K562 (cell line): ENCODE measurements around the gene DPP10. TPM values are rescaled to one million over a fixed set of nuclear protein-coding genes. Genes with fewer than 3 reads are reported as not detected.

Source experiments
- ATAC-seq: fragments of 200-7000 bp; cut with Tn5 transposase; 3 replicates; pipeline ENCODE4 v1.9.1; 2020; ENCODE audit warnings: moderate library complexity
- BruUV-seq: library from RNA; stranded (reverse); fragments of 400-500 nt; replicated peaks from 2 replicates; lab custom pipeline; 2021; lab: Mats Ljungman, UMichigan
- CTCF ChIA-PET: fragments of 300-600 bp; formaldehyde crosslinking; extraction: SDS; loops from one replicate; lab custom pipeline; 2021; ENCODE audit warnings: low intra/inter-chr PET ratio; lab: Yijun Ruan, JAX
- POLR2A ChIA-PET: fragments of 300-600, 350-650 bp; sonication (Branson Sonifier 250); formaldehyde crosslinking; extraction: SDS; loops from one replicate; lab custom pipeline; 2021; ENCODE audit warnings: antibody characterized with exemption, inconsistent platforms; lab: Yijun Ruan, JAX
- DNase-seq, 4 experiments: peaks; one replicate each; pipeline versions ENCODE4 v3.0.0 to v3.0.0-alpha.2; 2011 to 2018; ENCODE audit warnings: low spot score in 3 of 4, mixed read lengths in 3 of 4; ENCODE audit errors: extremely low read depth in 1 of 4
- FAIRE-seq: peaks from 2 replicates; lab custom pipeline; 2011; peaks lifted over from hg19 to GRCh38; lab: Jason Lieb, UNC
- H2AFZ ChIP-seq: 2 replicates; pipeline ENCODE4 v1.6.0; 2011; ENCODE audit warnings: low read depth, low read length, control low read depth, inconsistent platforms
- H3K27ac ChIP-seq: fragments of 200-600 bp; 3 replicates; pipeline ENCODE4 v1.8.0; 2011; ENCODE audit warnings: low read depth, mild to moderate bottlenecking, control low read depth, inconsistent platforms, low read length, moderate library complexity, mixed read lengths; ENCODE audit errors: extremely low read depth
- H3K27me3 ChIP-seq, 2 experiments: fragments of 300-600 bp in 1 of 2; 2 replicates in 1 of 2; 3 replicates in 1 of 2; pipeline versions ENCODE4 v1.6.0 to v1.8.0; 2011; ENCODE audit warnings: inconsistent platforms in 2 of 2, low read length in 2 of 2, mild to moderate bottlenecking in 1 of 2, mixed read lengths in 1 of 2, moderate library complexity in 1 of 2; ENCODE audit not compliant: control insufficient read depth in 2 of 2, insufficient read depth in 2 of 2
- H3K36me3 ChIP-seq: fragments of 300-600 bp; 3 replicates; pipeline ENCODE4 v1.8.0; 2011; ENCODE audit warnings: mild to moderate bottlenecking, low read length, inconsistent platforms; ENCODE audit not compliant: control insufficient read depth, insufficient read depth
- H3K4me1 ChIP-seq, 2 experiments: fragments of 200-600 bp in 1 of 2; replicated peaks in 1 of 2; 2 replicates in 1 of 2; 3 replicates in 1 of 2; pipeline versions ENCODE4 v1.5.1 to v1.8.0; 2011; ENCODE audit warnings: inconsistent platforms in 2 of 2, low read length in 2 of 2, mild to moderate bottlenecking in 1 of 2, mixed read lengths in 1 of 2, moderate library complexity in 1 of 2; ENCODE audit not compliant: control insufficient read depth in 2 of 2, insufficient read depth in 2 of 2
- H3K4me2 ChIP-seq: 2 replicates; pipeline ENCODE4 v1.6.1; 2011; ENCODE audit warnings: low read length, control low read depth, inconsistent platforms, mixed read lengths; ENCODE audit not compliant: insufficient read depth
- H3K4me3 ChIP-seq: fragments of 200-600 bp; sonication (generic), shearing (Covaris generic); 2 replicates; pipeline ENCODE4 v1.5.1; 2016; ENCODE audit warnings: control low read depth, inconsistent platforms
- H3K79me2 ChIP-seq: fragments of 200-600 bp; 3 replicates; pipeline ENCODE4 v1.8.0; 2011; ENCODE audit warnings: low read length, inconsistent platforms; ENCODE audit not compliant: control insufficient read depth, insufficient read depth
- H3K9ac ChIP-seq, 2 experiments: 2 replicates each; pipeline versions ENCODE4 v1.6.0 to v1.6.1; 2011; ENCODE audit warnings: low read depth in 2 of 2, low read length in 2 of 2, control low read depth in 1 of 2, inconsistent platforms in 1 of 2, mild to moderate bottlenecking in 1 of 2, mixed read lengths in 1 of 2; ENCODE audit not compliant: insufficient read depth in 1 of 2
- H3K9me1 ChIP-seq: one replicate; pipeline ENCODE4 v1.6.0; 2011; ENCODE audit warnings: inconsistent platforms, mild to moderate bottlenecking, low read length, moderate library complexity; ENCODE audit not compliant: control insufficient read depth, insufficient read depth
- H3K9me3 ChIP-seq: replicated peaks from 2 replicates; pipeline ENCODE4 v1.5.1; 2011; ENCODE audit warnings: low read depth, low read length, inconsistent platforms; ENCODE audit not compliant: control insufficient read depth, insufficient read depth
- H4K20me1 ChIP-seq: replicated peaks from 2 replicates; pipeline ENCODE4 v1.6.1; 2011; ENCODE audit warnings: low read length, inconsistent platforms, mixed read lengths; ENCODE audit not compliant: control insufficient read depth, insufficient read depth
- CHD1 ChIP-seq: fragments of 200-600 bp; sonication (generic); IDR thresholded peaks from one replicate; pipeline ENCODE4 v1.6.1; 2012; ENCODE audit warnings: mild to moderate bottlenecking, moderate library complexity, low read length, inconsistent platforms
- FOXM1 ChIP-seq, 2 experiments: fragments of 450-650 bp in 1 of 2; sonication (generic) in 1 of 2; formaldehyde crosslinking in 1 of 2; IDR thresholded peaks; 2 replicates each; pipeline versions ENCODE4 v1.6.1 to v1.9.0; 2017 to 2022; ENCODE audit warnings: low read depth in 2 of 2, mild to moderate bottlenecking in 2 of 2, missing genetic modification reagents in 1 of 2, moderate library complexity in 1 of 2
- NCOA1 ChIP-seq: fragments of 450-650 bp; IDR thresholded peaks from 2 replicates; pipeline ENCODE4 v1.6.1; 2016; ENCODE audit warnings: low read depth
- PYGO2 ChIP-seq: fragments of 450-650 bp; IDR thresholded peaks from 2 replicates; pipeline ENCODE4 v1.6.1; 2016; ENCODE audit warnings: mild to moderate bottlenecking, missing genetic modification characterization, moderate library complexity, missing compliant biosample characterization
- SETDB1 ChIP-seq: IDR thresholded peaks from one replicate; pipeline ENCODE4 v1.6.1; 2012; ENCODE audit warnings: low read length, control low read depth, inconsistent platforms
- TFAM ChIP-seq: fragments of 250-450 bp; sonication (Bioruptor Pico); conservative IDR thresholded peaks from 2 replicates; pipeline ENCODE4 v1.5.0; 2021; ENCODE audit warnings: mild to moderate bottlenecking, moderate library complexity
- XRCC3 ChIP-seq: fragments of 450-650 bp; IDR thresholded peaks from 2 replicates; pipeline ENCODE4 v1.6.1; 2017; ENCODE audit warnings: mild to moderate bottlenecking, moderate library complexity
- ZNF140 ChIP-seq: fragments of 250-450 bp; sonication (Bioruptor Pico); IDR thresholded peaks from 2 replicates; pipeline ENCODE4 v1.8.0; 2021; ENCODE audit warnings: moderate library complexity, mild to moderate bottlenecking, inconsistent platforms
- WGBS: fragments of 100-300 bp; shearing (Covaris generic); methylation state at CpG from one replicate; pipeline ENCODE4 v1.1.6; 2016; ENCODE audit warnings: low coverage, mixed read lengths; ENCODE audit not compliant: insufficient coverage; ENCODE audit errors: missing lambda C conversion rate; 5-methylcytosine and 5-hydroxymethylcytosine counted together
- in situ Hi-C: fragments of 300-500 bp; cut with MboI; formaldehyde crosslinking; loops from 4 replicates; pipeline ENCODE4 v1.15.0; 2018; ENCODE audit warnings: inconsistent platforms, mixed read lengths
- intact Hi-C: fragments of 100-400 bp; cut with micrococcal nuclease; formaldehyde crosslinking; loops from 2 replicates; pipeline ENCODE4 v1.14.2; 2022
- polyA plus RNA-seq, 8 experiments: library from polyadenylated mRNA; depleted of rRNA in 4 of 8; stranded (reverse) in 5 of 8; unstranded in 3 of 8; fragments of >200 nt; fragmentation: Nextera tagmentation in 2 of 8; fragmentation: Illumina TruSeq in 1 of 8; extraction: Ambion mirVana in 2 of 8; extraction: Trizol in 1 of 8; gene quantifications; 2 replicates each; pipeline versions ENCODE4 v1.2.1 to v1.2.3, GENCODE V29; 2011 to 2014; ENCODE audit warnings: inconsistent platforms in 1 of 8, missing spikeins in 1 of 8
- total RNA-seq, 7 experiments: library from RNA; depleted of rRNA in 6 of 7; stranded (reverse); fragments of >200 nt in 6 of 7; fragmentation: Illumina TruSeq in 2 of 7; extraction: Trizol in 2 of 7; gene quantifications; 2 replicates each; pipeline versions ENCODE4 v1.2.1 to v1.2.3, GENCODE V29; 2011 to 2021; ENCODE audit warnings: low replicate concordance in 1 of 7
- TF ChIP-seq, protein P1 (sequence below): fragments of 450-650 bp; IDR thresholded peaks from one replicate; pipeline ENCODE4 v1.6.1; 2018; ENCODE audit warnings: mild to moderate bottlenecking, moderate library complexity; ENCODE audit not compliant: partially characterized antibody

DPP10 gene
- total and polyA plus RNA-seq, 9 of the 15 experiments (the other 6 are each of a cell fraction or from before 2014, with no cell fraction given): not detected

DNA sequence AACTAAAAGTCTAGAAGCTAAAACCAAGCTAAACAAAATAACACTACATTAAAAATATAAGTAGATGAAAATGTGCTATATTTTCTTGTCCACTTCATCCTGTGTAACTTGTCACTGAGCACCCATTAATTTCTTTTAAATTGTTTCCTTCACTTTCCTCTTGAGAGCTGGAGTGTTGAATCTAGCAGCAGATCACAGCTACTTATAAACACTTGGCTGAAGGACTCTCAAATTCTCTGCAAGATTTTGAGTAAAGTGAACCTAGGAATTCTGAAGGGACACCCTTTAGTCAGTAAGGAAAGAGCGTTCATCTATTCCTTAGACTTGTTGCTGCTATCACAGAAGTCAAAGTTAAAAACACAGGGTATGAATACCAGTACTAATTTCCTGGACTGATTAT is 1163.9 kb downstream of the DPP10 start:
- in situ Hi-C loops (no loop called here), intact Hi-C loops (no loop called here)
- no peak for ATAC-seq
- Histone ChIP-seq H3K9me1 (no peaks in the 10 kb centered on the region), H3K27ac (no peak overlapping the region), H3K27me3 (no peaks in the 10 kb centered on the region), H2AFZ (no peak overlapping the region), H3K4me1 (no peaks in the 10 kb centered on the region), H3K36me3 (no peaks in the 10 kb centered on the region), H3K4me3 (no peak overlapping the region), H3K9me3 (no peaks in the 10 kb centered on the region), H3K79me2 (no peaks in the 10 kb centered on the region), H4K20me1 (no peaks in the 10 kb centered on the region), H3K9ac (no peak overlapping the region), H3K4me2 (no peak overlapping the region)
- DNase-seq: no peak
- ChIA-PET CTCF (no interaction called here), POLR2A (no interaction called here)
- WGBS: 0% methylated on average over 1 of the region's 1 CpG
- no TSS peak for BruUV-seq
- FAIRE-seq: no peak
- no peak for TF ChIP-seq ZNF140 (CRISPR knock-in tag)
- TF ChIP-seq SETDB1: no peak
- no peak for TF ChIP-seq PYGO2 (tag)
- TF ChIP-seq FOXM1 (IDR thresholded peaks at IDR 0.05; ENCODE audit: low read depth): no peak
- TF ChIP-seq FOXM1 (CRISPR knock-in tag; IDR thresholded peaks at IDR 0.05; ENCODE audit: low read depth): no peak
- no peak for TF ChIP-seq TFAM
- TF ChIP-seq, protein P1, sequence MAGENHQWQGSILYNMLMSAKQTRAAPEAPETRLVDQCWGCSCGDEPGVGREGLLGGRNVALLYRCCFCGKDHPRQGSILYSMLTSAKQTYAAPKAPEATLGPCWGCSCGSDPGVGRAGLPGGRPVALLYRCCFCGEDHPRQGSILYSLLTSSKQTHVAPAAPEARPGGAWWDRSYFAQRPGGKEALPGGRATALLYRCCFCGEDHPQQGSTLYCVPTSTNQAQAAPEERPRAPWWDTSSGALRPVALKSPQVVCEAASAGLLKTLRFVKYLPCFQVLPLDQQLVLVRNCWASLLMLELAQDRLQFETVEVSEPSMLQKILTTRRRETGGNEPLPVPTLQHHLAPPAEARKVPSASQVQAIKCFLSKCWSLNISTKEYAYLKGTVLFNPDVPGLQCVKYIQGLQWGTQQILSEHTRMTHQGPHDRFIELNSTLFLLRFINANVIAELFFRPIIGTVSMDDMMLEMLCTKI: no peak
- no peak for TF ChIP-seq NCOA1
- TF ChIP-seq XRCC3: no peak
- TF ChIP-seq CHD1: no peak
